Measurements from ENCODE around the gene DNAJB1. TPM values are rescaled to one million over a fixed set of nuclear protein-coding genes. Genes with fewer than 3 reads are reported as not detected.

The DNAJB1 gene
- total RNA-seq, 1 experiment from 2014 or later, result 77.7 TPM

DNA sequence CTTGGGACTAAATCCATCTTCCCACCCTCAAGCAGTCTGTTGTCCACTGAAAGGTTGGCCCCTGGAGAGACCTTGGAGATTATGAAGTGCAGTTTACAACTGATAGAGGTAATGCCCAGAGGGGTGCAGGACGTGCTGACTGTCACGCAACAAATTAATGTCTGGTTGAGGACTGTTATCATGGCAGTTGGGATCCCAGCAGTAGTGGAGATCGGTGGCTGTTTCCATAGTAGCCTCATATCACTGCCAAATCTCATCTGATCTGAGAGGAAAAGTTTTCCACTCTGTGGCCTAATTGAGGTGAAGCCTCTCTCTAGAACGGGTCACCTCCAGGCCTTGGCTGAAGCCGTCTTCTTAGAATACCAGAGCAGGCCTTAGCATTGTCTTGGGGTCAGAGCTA lies 15.3 kb upstream of the DNAJB1 start:
- Histone ChIP-seq H2AFZ (ENCODE audit: low read length) (no peak overlapping the region), H3T11ph (ENCODE audit: low read length) (no peak overlapping the region), H4K20me1 (ENCODE audit: control insufficient read depth, insufficient read depth, insufficient read length) (no peaks in the 10 kb centered on the region), H4K5ac (ENCODE audit: insufficient read length, low read depth, low read length) (no peak overlapping the region), H3K14ac (ENCODE audit: insufficient read depth, low read length) (no peak overlapping the region), H2BK20ac (ENCODE audit: low read depth, low read length, poor library complexity, severe bottlenecking) (no peak overlapping the region), H3K27me3 (ENCODE audit: insufficient read depth, low read length) (no peaks in the 10 kb centered on the region), H3K79me1 (ENCODE audit: insufficient read depth, low read depth, low read length, poor library complexity, severe bottlenecking) (peaks cover 8% of the 10 kb centered on the region), H3K4me2 (ENCODE audit: insufficient read depth, insufficient read length, low read length) (no peak overlapping the region), H3K4ac (ENCODE audit: low read depth, low read length) (no peak overlapping the region), H2BK15ac (ENCODE audit: low read depth, low read length) (no peak overlapping the region), H3K23me2 (ENCODE audit: insufficient read length, low read depth, low read length, poor library complexity, severe bottlenecking) (peaks cover 6% of the 10 kb centered on the region), H3K9me3 (ENCODE audit: control insufficient read depth, low read depth, low read length) (no peaks in the 10 kb centered on the region), H4K91ac (ENCODE audit: insufficient read length, low read depth, low read length) (no peak overlapping the region), H3K79me2 (ENCODE audit: insufficient read depth, low read length) (peaks cover 6% of the 10 kb centered on the region; the same call in 1 of the 2 replicates), H3K23ac (ENCODE audit: insufficient read length, low read depth, low read length) (no peak overlapping the region), H3K56ac (ENCODE audit: insufficient read length, low read depth, low read length) (no peak overlapping the region), H3K4me1 (ENCODE audit: insufficient read depth, low read length) (no peaks in the 10 kb centered on the region; the same call in 1 of the 2 replicates), H2AK5ac (ENCODE audit: insufficient read length, low read length) (no peak overlapping the region), H4K8ac (replicated peaks; ENCODE audit: insufficient read length, low read depth, low read length) (no peak overlapping the region), H2BK12ac (ENCODE audit: insufficient read length, low read depth, low read length) (no peak overlapping the region), H2BK5ac (ENCODE audit: insufficient read length, low read length) (no peak overlapping the region), H3K27ac (ENCODE audit: insufficient read length, low read depth, low read length) (no peak overlapping the region), H3K9ac (ENCODE audit: extremely low read depth, insufficient read length, low read length) (no peak overlapping the region), H3K18ac (ENCODE audit: insufficient read length, low read depth, low read length) (no peak overlapping the region), H2BK120ac (ENCODE audit: low read depth, low read length, poor library complexity, severe bottlenecking) (no peak overlapping the region)
- Mint-ChIP-seq H3K27me3 (ENCODE audit: low read depth) (no peaks in the 10 kb centered on the region), H3K4me3 (no peak overlapping the region; a peak in 1 of 5 replicates), H3K36me3 (ENCODE audit: insufficient read depth in 1 of 3, low read depth in 3 of 3) (peaks cover 0 to 13% (median 8%) of the 10 kb centered on the region in 3 experiments; a peak in 4 of 7 replicates), H3K4me1 (peaks cover 11 to 19% of the 10 kb centered on the region in 2 experiments), H3K9me3 (no peaks in the 10 kb centered on the region), H3K27ac (no peak overlapping the region)
- DNase-seq, result no peak
- WGBS (ENCODE audit: extremely low coverage, insufficient read length, low lambda C conversion rate), result no CpG with 5 or more reads among the region's 5 CpGs
- TF ChIP-seq, protein P1, sequence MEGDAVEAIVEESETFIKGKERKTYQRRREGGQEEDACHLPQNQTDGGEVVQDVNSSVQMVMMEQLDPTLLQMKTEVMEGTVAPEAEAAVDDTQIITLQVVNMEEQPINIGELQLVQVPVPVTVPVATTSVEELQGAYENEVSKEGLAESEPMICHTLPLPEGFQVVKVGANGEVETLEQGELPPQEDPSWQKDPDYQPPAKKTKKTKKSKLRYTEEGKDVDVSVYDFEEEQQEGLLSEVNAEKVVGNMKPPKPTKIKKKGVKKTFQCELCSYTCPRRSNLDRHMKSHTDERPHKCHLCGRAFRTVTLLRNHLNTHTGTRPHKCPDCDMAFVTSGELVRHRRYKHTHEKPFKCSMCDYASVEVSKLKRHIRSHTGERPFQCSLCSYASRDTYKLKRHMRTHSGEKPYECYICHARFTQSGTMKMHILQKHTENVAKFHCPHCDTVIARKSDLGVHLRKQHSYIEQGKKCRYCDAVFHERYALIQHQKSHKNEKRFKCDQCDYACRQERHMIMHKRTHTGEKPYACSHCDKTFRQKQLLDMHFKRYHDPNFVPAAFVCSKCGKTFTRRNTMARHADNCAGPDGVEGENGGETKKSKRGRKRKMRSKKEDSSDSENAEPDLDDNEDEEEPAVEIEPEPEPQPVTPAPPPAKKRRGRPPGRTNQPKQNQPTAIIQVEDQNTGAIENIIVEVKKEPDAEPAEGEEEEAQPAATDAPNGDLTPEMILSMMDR (conservative IDR thresholded peaks at IDR 0.05), result no peak

Measured in H9 (cell line).